Measurements from ENCODE around the gene CYFIP1.

DNA sequence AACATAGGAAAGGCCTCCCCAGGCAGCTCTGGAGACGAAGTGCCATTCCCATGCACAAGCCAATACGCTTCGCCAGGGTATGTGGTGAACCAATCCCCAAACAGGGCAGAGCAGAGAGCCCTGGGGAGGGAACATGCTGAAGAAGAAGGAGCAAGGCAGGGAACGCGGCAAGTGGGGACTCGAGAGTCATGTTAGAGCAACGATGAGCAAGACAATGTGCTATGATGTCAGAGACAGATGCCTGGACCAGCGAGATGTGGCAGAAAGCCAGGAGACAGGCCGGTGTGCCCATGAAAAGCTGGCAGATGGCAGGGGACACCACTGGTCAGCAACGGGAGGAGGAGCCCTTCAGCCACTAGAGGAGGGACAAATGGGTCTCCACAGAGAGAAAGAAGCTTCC is 102.1 kb downstream of the CYFIP1 start:
- TF ChIP-seq POLR2A (IDR thresholded peaks at IDR 0.05; ENCODE audit: low read depth, low read length) (no peak), TAF1 (IDR thresholded peaks at IDR 0.05; ENCODE audit: borderline replicate concordance, low read depth, low read length) (no peak)
